ENCODE measurements around the gene CECR2.

DNA sequence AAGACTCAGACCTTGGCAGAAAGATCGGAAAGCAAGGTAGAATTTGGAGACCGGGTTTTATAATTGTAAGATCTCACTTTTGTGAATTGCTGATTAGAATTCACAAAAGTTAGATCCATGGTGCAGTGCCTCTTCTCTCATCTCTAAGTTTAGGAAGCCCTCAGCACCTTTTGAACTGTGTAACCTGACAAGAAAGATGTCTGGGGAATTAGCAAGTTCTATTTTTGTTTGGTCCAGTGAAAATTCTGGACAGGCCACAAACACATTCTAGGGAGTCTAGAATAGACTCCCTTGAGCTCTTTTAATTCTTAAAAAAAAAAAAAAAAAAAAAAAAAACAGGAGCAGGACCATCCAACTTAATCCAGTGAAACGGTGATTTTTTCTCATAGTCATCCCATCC lies 66.1 kb downstream of the CECR2 start:
- TF ChIP-seq FOSL1 (IDR thresholded peaks at IDR 0.05; ENCODE audit: insufficient read depth, low read depth, low read length) (no peak), MAFK (IDR thresholded peaks at IDR 0.05; ENCODE audit: low read depth, low read length) (no peak), SRF (IDR thresholded peaks at IDR 0.05; ENCODE audit: low read depth, low read length) (no peak), CBX5 (IDR thresholded peaks at IDR 0.05; ENCODE audit: low read depth, low read length) (no peak), CEBPB (IDR thresholded peaks at IDR 0.05; ENCODE audit: low read depth, low read length) (no peak), EZH2 (IDR thresholded peaks at IDR 0.05; ENCODE audit: low read depth, low read length, severe bottlenecking) (no peak), ZNF274 (IDR thresholded peaks at IDR 0.05; ENCODE audit: borderline replicate concordance, extremely low read depth, low read length) (no peak), POLR2AphosphoS5 (IDR thresholded peaks at IDR 0.05; ENCODE audit: low read depth, low read length) (no peak), SAP30 (IDR thresholded peaks at IDR 0.05; ENCODE audit: insufficient read depth, insufficient replicate concordance, low read length) (no peak), EP300 (IDR thresholded peaks at IDR 0.05; ENCODE audit: borderline replicate concordance in 1 of 2, low read depth in 2 of 2, low read length in 2 of 2) (no peak)
- TF ChIP-seq, protein P1, sequence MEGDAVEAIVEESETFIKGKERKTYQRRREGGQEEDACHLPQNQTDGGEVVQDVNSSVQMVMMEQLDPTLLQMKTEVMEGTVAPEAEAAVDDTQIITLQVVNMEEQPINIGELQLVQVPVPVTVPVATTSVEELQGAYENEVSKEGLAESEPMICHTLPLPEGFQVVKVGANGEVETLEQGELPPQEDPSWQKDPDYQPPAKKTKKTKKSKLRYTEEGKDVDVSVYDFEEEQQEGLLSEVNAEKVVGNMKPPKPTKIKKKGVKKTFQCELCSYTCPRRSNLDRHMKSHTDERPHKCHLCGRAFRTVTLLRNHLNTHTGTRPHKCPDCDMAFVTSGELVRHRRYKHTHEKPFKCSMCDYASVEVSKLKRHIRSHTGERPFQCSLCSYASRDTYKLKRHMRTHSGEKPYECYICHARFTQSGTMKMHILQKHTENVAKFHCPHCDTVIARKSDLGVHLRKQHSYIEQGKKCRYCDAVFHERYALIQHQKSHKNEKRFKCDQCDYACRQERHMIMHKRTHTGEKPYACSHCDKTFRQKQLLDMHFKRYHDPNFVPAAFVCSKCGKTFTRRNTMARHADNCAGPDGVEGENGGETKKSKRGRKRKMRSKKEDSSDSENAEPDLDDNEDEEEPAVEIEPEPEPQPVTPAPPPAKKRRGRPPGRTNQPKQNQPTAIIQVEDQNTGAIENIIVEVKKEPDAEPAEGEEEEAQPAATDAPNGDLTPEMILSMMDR (IDR thresholded peaks at IDR 0.05; ENCODE audit: control extremely low read depth in 1 of 3, insufficient read depth in 1 of 3, low read depth in 1 of 3, low read length in 3 of 3) = no peak
- TF ChIP-seq, protein P2, sequence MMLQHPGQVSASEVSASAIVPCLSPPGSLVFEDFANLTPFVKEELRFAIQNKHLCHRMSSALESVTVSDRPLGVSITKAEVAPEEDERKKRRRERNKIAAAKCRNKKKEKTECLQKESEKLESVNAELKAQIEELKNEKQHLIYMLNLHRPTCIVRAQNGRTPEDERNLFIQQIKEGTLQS (IDR thresholded peaks at IDR 0.05; ENCODE audit: insufficient read depth, low read depth, low read length) = no peak
- TF ChIP-seq, protein P3, sequence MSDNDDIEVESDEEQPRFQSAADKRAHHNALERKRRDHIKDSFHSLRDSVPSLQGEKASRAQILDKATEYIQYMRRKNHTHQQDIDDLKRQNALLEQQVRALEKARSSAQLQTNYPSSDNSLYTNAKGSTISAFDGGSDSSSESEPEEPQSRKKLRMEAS (IDR thresholded peaks at IDR 0.05) = no peak
